SK-N-MC (cell line): ENCODE results near the gene JADE1.

Experiments
- DNase-seq: peaks from one replicate; pipeline ENCODE4 v3.0.0-alpha.2; 2011; ENCODE audit warnings: low read depth, low spot score
- H3K27ac ChIP-seq: fragments of 200-600 bp; sonication (generic); 2 replicates; pipeline ENCODE4 v1.5.1; 2016; ENCODE audit warnings: mixed run types
- H3K36me3 ChIP-seq: fragments of 200-600 bp; sonication (generic); 2 replicates; pipeline ENCODE4 v1.6.1; 2017; ENCODE audit warnings: antibody characterized with exemption, low read length, mixed read lengths; ENCODE audit not compliant: insufficient read depth
- H3K4me3 ChIP-seq: fragments of 200-600 bp; sonication (generic); 2 replicates; pipeline ENCODE4 v1.5.1; 2016
- H3K9ac ChIP-seq: fragments of 200-600 bp; sonication (generic); 2 replicates; pipeline ENCODE4 v1.8.0; 2017; ENCODE audit warnings: mixed run types, mixed read lengths; ENCODE audit not compliant: insufficient read length
- H3K9me3 ChIP-seq: fragments of 200-600 bp; sonication (generic); 2 replicates; pipeline ENCODE4 v1.6.1; 2017; ENCODE audit warnings: low read depth, mild to moderate bottlenecking, antibody characterized with exemption, low read length, moderate library complexity, mixed read lengths
- EZH2 ChIP-seq: fragments of 200-600 bp; sonication (generic); IDR thresholded peaks from one replicate; pipeline ENCODE4 v1.6.1; 2017; ENCODE audit warnings: antibody characterized with exemption
- FOXP2 ChIP-seq: optimal IDR thresholded peaks from 2 replicates; pipeline ENCODE3; 2011; ENCODE audit warnings: mild to moderate bottlenecking, moderate library complexity; ENCODE audit not compliant: insufficient read depth; ENCODE audit errors: extremely low read length, control extremely low read depth
- POLR2AphosphoS5 ChIP-seq: IDR thresholded peaks from 2 replicates; pipeline ENCODE4 v1.6.1; 2012; ENCODE audit warnings: mild to moderate bottlenecking, low read depth, low read length, borderline replicate concordance

The JADE1 gene

DNA sequence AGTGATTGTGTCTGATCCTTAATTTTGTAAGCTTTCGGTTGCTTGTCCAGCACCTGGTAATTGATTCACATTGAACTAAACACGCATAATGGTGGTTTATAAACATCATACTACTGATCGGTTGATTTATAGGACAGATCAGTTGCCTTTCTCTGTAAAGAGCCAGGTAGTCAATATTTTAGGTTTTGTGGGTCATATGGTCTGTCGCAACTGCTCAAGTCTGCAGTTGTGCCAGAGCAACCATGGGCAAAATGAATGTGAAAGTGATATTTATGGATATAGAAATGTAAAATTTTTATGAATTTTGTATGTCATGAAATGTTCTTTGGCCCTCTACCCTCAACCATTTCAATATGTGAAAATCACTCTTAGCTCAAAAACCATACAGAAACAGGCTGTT lies 8.9 kb downstream of the JADE1 start:
- Histone ChIP-seq H3K27ac (no peak overlapping the region), H3K4me3 (no peak overlapping the region), H3K9me3 (no peaks in the 10 kb centered on the region), H3K36me3 (0 out of 2 replicates have a peak, but pooled peaks cover 3% of the 10 kb centered on the region), H3K9ac (no peak overlapping the region)
- no peak for DNase-seq
- TF ChIP-seq POLR2AphosphoS5 (no peak), FOXP2 (no peak), EZH2 (no peak)

DNA sequence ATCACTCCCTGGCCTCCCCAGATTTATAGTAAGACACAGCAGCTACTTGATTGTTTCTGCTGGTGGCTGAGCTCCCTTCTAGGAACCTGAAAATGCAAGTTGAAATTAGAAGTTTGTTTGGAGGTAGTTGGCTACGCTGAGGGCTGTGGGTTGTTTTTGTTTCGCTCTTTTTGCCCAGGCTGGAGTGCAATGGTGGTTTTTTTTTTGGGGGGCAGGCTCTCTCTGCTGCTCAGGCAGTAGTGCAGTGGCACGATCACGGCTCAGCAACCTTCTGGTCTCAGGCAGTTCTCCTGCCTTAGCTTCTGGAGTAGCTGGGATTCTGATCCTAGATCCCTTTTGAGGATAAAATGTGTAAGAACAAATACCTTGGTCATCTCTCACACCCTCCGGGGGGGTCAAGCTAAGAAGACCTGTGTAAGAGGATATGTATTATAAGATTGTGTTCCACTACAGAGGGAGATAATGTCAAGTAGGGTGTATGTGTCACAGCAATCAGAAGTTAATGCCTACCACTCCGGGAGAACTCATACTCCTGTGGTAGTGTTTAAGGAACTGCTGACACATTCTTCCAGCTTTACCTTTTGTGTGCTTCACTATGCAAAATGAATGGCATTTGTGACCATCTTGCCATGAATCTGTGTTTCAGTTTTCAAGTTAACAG lies 9.7 kb downstream of the JADE1 start:
- no peak overlapping the region for H3K4me3 ChIP-seq
- no peak overlapping the region for H3K9ac ChIP-seq
- no peak overlapping the region for H3K27ac ChIP-seq
- DNase-seq: no peak
- TF ChIP-seq EZH2 (no peak), POLR2AphosphoS5 (no peak), FOXP2 (no peak)
- H3K9me3 ChIP-seq: no peaks in the 10 kb centered on the region
- 0 out of 2 replicates have a peak, but pooled peaks cover 3% of the 10 kb centered on the region for H3K36me3 ChIP-seq

DNA sequence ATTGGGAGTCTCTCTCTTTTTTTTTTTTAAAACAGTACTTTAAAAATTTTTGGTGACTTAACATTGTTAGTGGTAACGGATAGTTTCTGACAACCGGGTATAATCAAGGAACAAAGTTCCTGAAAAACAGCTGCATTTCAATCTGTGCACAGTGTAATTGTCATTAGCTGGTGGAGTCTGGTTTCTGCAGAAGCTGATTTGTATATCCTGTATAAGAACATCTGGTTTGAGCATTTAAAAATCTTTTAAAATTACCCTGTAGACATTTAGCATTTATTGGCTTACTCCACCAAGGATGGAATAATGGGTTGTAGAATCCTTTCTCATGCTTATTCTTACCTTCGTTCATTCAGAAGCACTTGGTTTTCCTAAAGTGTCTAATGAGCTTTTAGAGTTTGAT lies 11.2 kb downstream of the JADE1 start:
- Histone ChIP-seq H3K27ac (no peak overlapping the region), H3K36me3 (0 out of 2 replicates have a peak, but pooled peaks cover 3% of the 10 kb centered on the region), H3K4me3 (no peak overlapping the region), H3K9me3 (no peaks in the 10 kb centered on the region), H3K9ac (no peak overlapping the region)
- TF ChIP-seq EZH2 (no peak), POLR2AphosphoS5 (no peak), FOXP2 (no peak)
- no peak for DNase-seq

- Histone ChIP-seq H3K9ac (no peak overlapping the region), H3K36me3 (0 out of 2 replicates have a peak, but pooled peaks cover 3% of the 10 kb centered on the region), H3K27ac (no peak overlapping the region), H3K9me3 (no peaks in the 10 kb centered on the region), H3K4me3 (no peak overlapping the region)
- no peak for DNase-seq
- TF ChIP-seq POLR2AphosphoS5: no peak
- no peak for TF ChIP-seq FOXP2
- no peak for TF ChIP-seq EZH2
Measured at GRCh38 chr4:128821151-128821550, 11.7 kb downstream of the JADE1 start.

DNA sequence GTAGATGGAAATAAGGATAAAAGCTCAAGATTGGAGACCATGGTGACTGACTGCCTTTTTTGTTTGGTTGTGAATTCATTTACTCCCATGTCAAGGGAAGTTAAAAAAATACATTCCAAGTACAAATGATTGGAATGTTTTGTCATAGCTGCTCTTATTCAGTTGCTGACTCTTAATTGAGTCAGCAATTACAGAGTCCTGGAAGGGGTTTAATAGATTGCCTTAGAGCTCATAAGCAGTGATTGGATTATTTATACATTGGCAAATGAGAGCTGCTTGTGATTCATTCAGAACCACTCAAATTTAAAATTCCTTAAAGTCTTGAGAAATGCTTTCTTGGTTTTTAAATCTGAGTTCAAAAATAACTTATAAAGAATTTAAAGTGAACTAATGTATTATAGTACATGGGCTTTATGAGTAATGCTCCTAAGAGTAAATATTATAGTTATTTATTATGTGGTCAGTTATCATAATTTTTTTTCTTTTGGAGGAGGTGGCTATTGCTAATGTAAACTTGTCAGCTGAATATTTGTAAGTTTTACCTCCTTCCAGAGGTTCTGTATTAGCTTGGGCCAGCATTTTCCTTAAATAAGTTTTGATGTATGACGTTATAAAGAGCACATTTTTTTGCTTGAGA lies 13.6 kb downstream of the JADE1 start:
- TF ChIP-seq FOXP2: no peak
- TF ChIP-seq POLR2AphosphoS5: no peak
- TF ChIP-seq EZH2: no peak
- Histone ChIP-seq H3K4me3 (no peak overlapping the region), H3K27ac (no peak overlapping the region), H3K9ac (no peak overlapping the region), H3K36me3 (0 out of 2 replicates have a peak, but pooled peaks cover 3% of the 10 kb centered on the region), H3K9me3 (no peaks in the 10 kb centered on the region)
- no peak for DNase-seq

DNA sequence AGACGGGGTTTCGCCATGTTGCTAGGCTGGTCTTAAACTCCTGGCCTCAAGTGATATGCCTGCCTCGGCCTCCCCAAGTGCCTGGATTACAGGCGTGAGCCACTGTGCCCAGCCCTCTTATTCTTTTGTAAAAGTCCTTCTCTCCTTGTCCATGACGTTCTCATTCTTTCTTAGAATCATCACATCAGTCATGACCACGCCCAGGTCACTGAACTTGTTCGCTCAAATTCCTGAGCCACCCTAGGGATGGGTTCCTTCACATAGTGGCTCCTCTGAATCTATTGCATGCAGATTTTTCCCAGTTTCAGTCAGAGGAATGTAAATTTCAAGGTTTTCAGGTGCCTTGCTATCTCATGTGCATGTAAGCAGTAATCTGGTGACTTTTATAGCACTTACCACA lies 15.7 kb downstream of the JADE1 start:
- no peak for TF ChIP-seq FOXP2
- TF ChIP-seq POLR2AphosphoS5: no peak
- no peak for TF ChIP-seq EZH2
- Histone ChIP-seq H3K36me3 (no peaks in the 10 kb centered on the region), H3K4me3 (no peak overlapping the region), H3K9ac (no peak overlapping the region), H3K27ac (no peak overlapping the region), H3K9me3 (no peaks in the 10 kb centered on the region)
- DNase-seq: no peak

GRCh38 chr4:128827296-128827695 lies 17.8 kb downstream of the JADE1 start:
- Histone ChIP-seq H3K9ac (no peak overlapping the region), H3K9me3 (no peaks in the 10 kb centered on the region), H3K27ac (no peak overlapping the region), H3K36me3 (peaks cover 2% of the 10 kb centered on the region), H3K4me3 (no peak overlapping the region)
- no peak for DNase-seq
- TF ChIP-seq EZH2 (no peak), POLR2AphosphoS5 (no peak), FOXP2 (no peak)

GRCh38 chr4:128830906-128831503 lies 21.5 kb downstream of the JADE1 start:
- TF ChIP-seq EZH2: no peak
- no peak for TF ChIP-seq FOXP2
- TF ChIP-seq POLR2AphosphoS5: no peak
- H3K27ac ChIP-seq: no peak overlapping the region
- H3K36me3 ChIP-seq: peaks cover 21% of the 10 kb centered on the region
- no peak for DNase-seq
- no peaks in the 10 kb centered on the region for H3K9me3 ChIP-seq
- H3K4me3 ChIP-seq: peak overlapping the region; percentile 41
- H3K9ac ChIP-seq: no peak overlapping the region
